Parathyroid adenoma (tissue), 2 donors: ENCODE measurements around the gene RSBN1.
A peak's percentile ranks its signal among the peaks of the same experiment; 100 is the strongest.

ENCODE experiments used
- H2AFZ ChIP-seq: fragments of 300-600 bp; sonication (generic); one replicate; pipeline ENCODE4 v1.7.0; 2017; ENCODE audit warnings: antibody characterized with exemption, mild to moderate bottlenecking
- H3K27ac ChIP-seq: fragments of 300-600 bp; sonication (generic); one replicate; pipeline ENCODE4 v1.7.0; 2017
- H3K27me3 ChIP-seq: fragments of 300-600 bp; sonication (generic); one replicate; pipeline ENCODE4 v1.7.0; 2017; ENCODE audit warnings: low read length; ENCODE audit not compliant: control insufficient read depth, insufficient read depth
- H3K36me3 ChIP-seq: fragments of 300-600 bp; sonication (generic); one replicate; pipeline ENCODE4 v1.7.0; 2017; ENCODE audit warnings: low read length; ENCODE audit not compliant: control insufficient read depth, insufficient read depth
- H3K4me1 ChIP-seq: fragments of 300-600 bp; sonication (generic); one replicate; pipeline ENCODE4 v1.7.0; 2017; ENCODE audit warnings: control low read depth
- H3K4me2 ChIP-seq: fragments of 300-600 bp; sonication (generic); one replicate; pipeline ENCODE4 v1.7.0; 2017; ENCODE audit warnings: low read length
- H3K4me3 ChIP-seq: fragments of 300-600 bp; sonication (generic); one replicate; pipeline ENCODE4 v1.7.0; 2017; ENCODE audit warnings: low read depth, low read length
- H3K79me2 ChIP-seq: fragments of 300-600 bp; sonication (generic); one replicate; pipeline ENCODE4 v1.7.0; 2017; ENCODE audit warnings: control low read depth
- H3K9ac ChIP-seq: fragments of 300-600 bp; sonication (generic); one replicate; pipeline ENCODE4 v1.7.0; 2017; ENCODE audit warnings: mild to moderate bottlenecking
- H3K9me3 ChIP-seq: fragments of 300-600 bp; sonication (generic); one replicate; pipeline ENCODE4 v1.7.0; 2017; ENCODE audit warnings: low read length; ENCODE audit not compliant: control insufficient read depth
- CTCF ChIP-seq: fragments of 300-600 bp; sonication (generic); IDR thresholded peaks from one replicate; pipeline ENCODE4 v1.7.0; 2017; ENCODE audit warnings: antibody characterized with exemption, mild to moderate bottlenecking
- donor health status: primary hyperparathyroidism.

Gene RSBN1

GRCh38 chr1:113811888-113812660 lies at the start of gene RSBN1:
TSS of gene RSBN1 (minus strand) at chr1:113812476. CDS start at chr1:113812412, 64 bp downstream.
- Histone ChIP-seq H3K27ac (peak within 1 kb of the TSS; percentile 64), H3K79me2 (peaks cover 14% of the 10 kb centered on the region), H3K9ac (peak within 1 kb of the TSS; percentile 84), H3K27me3 (no peaks in the 10 kb centered on the region), H3K4me2 (peak within 1 kb of the TSS; percentile 92), H2AFZ (peak within 1 kb of the TSS; percentile 82), H3K4me1 (peaks cover 3% of the 10 kb centered on the region), H3K36me3 (no peaks in the 10 kb centered on the region), H3K9me3 (no peaks in the 10 kb centered on the region), H3K4me3 (peak within 1 kb of the TSS; percentile 92)
- no peak for TF ChIP-seq CTCF

GRCh38 chr1:113861641-113862040 lies 49.4 kb upstream of the RSBN1 start:
- Histone ChIP-seq H3K79me2 (no peaks in the 10 kb centered on the region), H3K36me3 (no peaks in the 10 kb centered on the region), H2AFZ (no peak overlapping the region), H3K4me3 (no peak overlapping the region), H3K9ac (no peak overlapping the region), H3K4me2 (no peak overlapping the region), H3K27me3 (no peaks in the 10 kb centered on the region), H3K27ac (no peak overlapping the region), H3K4me1 (no peaks in the 10 kb centered on the region), H3K9me3 (no peaks in the 10 kb centered on the region)
- TF ChIP-seq CTCF, result no peak

GRCh38 chr1:113860891-113861290 lies 48.6 kb upstream of the RSBN1 start:
- H3K27ac ChIP-seq, result no peak overlapping the region
- H3K36me3 ChIP-seq, result no peaks in the 10 kb centered on the region
- no peak overlapping the region for H3K9ac ChIP-seq
- no peaks in the 10 kb centered on the region for H3K9me3 ChIP-seq
- H3K4me1 ChIP-seq, result no peaks in the 10 kb centered on the region
- TF ChIP-seq CTCF, result no peak
- H3K4me2 ChIP-seq, result no peak overlapping the region
- H3K79me2 ChIP-seq, result no peaks in the 10 kb centered on the region
- H3K27me3 ChIP-seq, result no peaks in the 10 kb centered on the region
- H3K4me3 ChIP-seq, result no peak overlapping the region
- no peak overlapping the region for H2AFZ ChIP-seq

- Histone ChIP-seq H3K9me3 (no peaks in the 10 kb centered on the region), H3K4me3 (no peak overlapping the region), H3K4me2 (no peak overlapping the region), H2AFZ (no peak overlapping the region), H3K27ac (no peak overlapping the region), H3K79me2 (no peaks in the 10 kb centered on the region), H3K4me1 (no peaks in the 10 kb centered on the region), H3K9ac (no peak overlapping the region), H3K27me3 (no peaks in the 10 kb centered on the region), H3K36me3 (no peaks in the 10 kb centered on the region)
- TF ChIP-seq CTCF, result no peak
These were observed 47.4 kb upstream of the RSBN1 start for GRCh38 chr1:113859478-113860175.
